Mesendoderm (in vitro differentiated cells): ENCODE data around the gene CECR2.
A peak's percentile ranks its signal among the peaks of the same experiment; 100 is the strongest.

Experiments used
- DNase-seq: peaks from one replicate; pipeline ENCODE4 v3.0.0; 2013
- H2AK5ac ChIP-seq: 2 replicates; pipeline ENCODE4 v1.6.1; 2013; ENCODE audit warnings: low read length, inconsistent platforms
- H2BK120ac ChIP-seq: 2 replicates; pipeline ENCODE4 v1.6.1; 2013; ENCODE audit warnings: low read depth, mild to moderate bottlenecking, low read length, moderate library complexity, mixed read lengths
- H2BK15ac ChIP-seq: replicated peaks from 2 replicates; pipeline ENCODE4 v1.6.1; 2013; ENCODE audit warnings: low read depth, mild to moderate bottlenecking, moderate library complexity
- H2BK5ac ChIP-seq: 2 replicates; pipeline ENCODE4 v1.6.1; 2013; ENCODE audit warnings: low read length, inconsistent platforms
- H3K18ac ChIP-seq: 2 replicates; pipeline ENCODE4 v1.6.1; 2013; ENCODE audit warnings: mild to moderate bottlenecking, low read length, mixed read lengths
- H3K23ac ChIP-seq: one replicate; pipeline ENCODE4 v1.6.1; 2013; ENCODE audit warnings: low read length
- H3K27ac ChIP-seq: 2 replicates; pipeline ENCODE4 v1.5.1; 2013; ENCODE audit warnings: low read depth, mild to moderate bottlenecking, inconsistent platforms, low read length, moderate library complexity
- H3K27me3 ChIP-seq: 2 replicates; pipeline ENCODE4 v1.6.1; 2013; ENCODE audit warnings: low read length, control low read depth, mild to moderate bottlenecking, inconsistent platforms; ENCODE audit not compliant: insufficient read depth, poor library complexity
- H3K36me3 ChIP-seq: 2 replicates; pipeline ENCODE4 v1.6.1; 2013; ENCODE audit warnings: low read length, inconsistent platforms; ENCODE audit not compliant: control insufficient read depth, insufficient read depth
- H3K4ac ChIP-seq: one replicate; pipeline ENCODE4 v1.6.1; 2013; ENCODE audit warnings: low read depth, mild to moderate bottlenecking, low read length, moderate library complexity
- H3K4me1 ChIP-seq: 2 replicates; pipeline ENCODE4 v1.6.1; 2013; ENCODE audit warnings: low read depth, low read length, inconsistent platforms; ENCODE audit not compliant: control insufficient read depth
- H3K4me2 ChIP-seq: 2 replicates; pipeline ENCODE4 v1.6.1; 2013; ENCODE audit warnings: low read length
- H3K4me3 ChIP-seq: 2 replicates; pipeline ENCODE4 v1.5.1; 2013; ENCODE audit warnings: mild to moderate bottlenecking, low read length
- H3K56ac ChIP-seq: one replicate; pipeline ENCODE4 v1.6.1; 2013; ENCODE audit warnings: low read length
- H3K79me1 ChIP-seq: 2 replicates; pipeline ENCODE4 v1.6.1; 2013; ENCODE audit warnings: low read length, inconsistent platforms
- H3K79me2 ChIP-seq: 2 replicates; pipeline ENCODE4 v1.6.1; 2013; ENCODE audit warnings: mild to moderate bottlenecking, low read length; ENCODE audit not compliant: control insufficient read depth, insufficient read depth
- H3K9ac ChIP-seq: 2 replicates; pipeline ENCODE4 v1.6.1; 2013; ENCODE audit warnings: low read length, inconsistent platforms
- H4K5ac ChIP-seq: one replicate; pipeline ENCODE4 v1.6.1; 2013; ENCODE audit warnings: low read length
- H4K8ac ChIP-seq: one replicate; pipeline ENCODE4 v1.6.1; 2013; ENCODE audit warnings: low read depth, mild to moderate bottlenecking, control low read depth, low read length, moderate library complexity
- WGBS: extraction: QIAGEN DNeasy Blood & Tissue Kit; methylation state at CpG from one replicate; pipeline ENCODE4 v1.1.7; 2013; ENCODE audit warnings: low lambda C conversion rate, missing lambda C conversion rate; ENCODE audit not compliant: insufficient coverage; ENCODE audit errors: extremely low coverage; 5-methylcytosine and 5-hydroxymethylcytosine counted together

Gene CECR2

DNA sequence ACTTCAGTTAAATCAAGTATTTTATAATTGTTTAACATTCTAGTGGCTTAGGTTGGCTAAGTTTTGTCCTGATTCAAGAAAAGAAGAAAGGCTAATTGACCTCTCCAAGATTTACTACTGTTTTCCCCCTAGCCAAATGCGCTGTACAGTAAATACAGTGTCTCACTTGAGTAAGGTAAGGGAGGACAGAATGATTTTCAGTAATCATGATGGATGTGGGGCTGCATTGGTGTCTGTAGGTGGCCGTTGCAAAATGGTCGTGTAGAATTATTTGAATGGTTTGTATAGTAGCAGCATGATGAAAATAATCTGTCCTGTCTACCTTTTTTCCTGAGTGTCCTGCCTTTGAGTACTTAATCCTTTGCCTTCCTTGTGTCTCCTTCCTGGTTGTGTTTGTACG is 4.6 kb downstream of the CECR2 start:
- H2AK5ac ChIP-seq, result no peak overlapping the region
- H3K27ac ChIP-seq, result no peak overlapping the region
- no peaks in the 10 kb centered on the region for H3K36me3 ChIP-seq
- H2BK5ac ChIP-seq, result no peak overlapping the region
- no peak overlapping the region for H3K23ac ChIP-seq
- H2BK120ac ChIP-seq, result no peak overlapping the region
- H3K4me2 ChIP-seq, result no peak overlapping the region
- peaks cover 12% of the 10 kb centered on the region for H3K79me1 ChIP-seq
- no peak overlapping the region for H3K4me3 ChIP-seq
- peak overlapping the region; percentile 43 for H3K56ac ChIP-seq
- no CpG with 5 or more reads among the region's 4 CpGs for WGBS
- peak overlapping the region; percentile 20 for H3K9ac ChIP-seq
- H3K79me2 ChIP-seq, result peaks cover 85% of the 10 kb centered on the region
- no peak overlapping the region for H2BK15ac ChIP-seq
- H3K27me3 ChIP-seq, result no peaks in the 10 kb centered on the region
- H4K8ac ChIP-seq, result no peak overlapping the region
- no peak for DNase-seq
- no peak overlapping the region for H4K5ac ChIP-seq
- peak overlapping the region; percentile 39 for H3K18ac ChIP-seq
- H3K4ac ChIP-seq, result no peak overlapping the region
- H3K4me1 ChIP-seq, result peaks cover 16% of the 10 kb centered on the region

DNA sequence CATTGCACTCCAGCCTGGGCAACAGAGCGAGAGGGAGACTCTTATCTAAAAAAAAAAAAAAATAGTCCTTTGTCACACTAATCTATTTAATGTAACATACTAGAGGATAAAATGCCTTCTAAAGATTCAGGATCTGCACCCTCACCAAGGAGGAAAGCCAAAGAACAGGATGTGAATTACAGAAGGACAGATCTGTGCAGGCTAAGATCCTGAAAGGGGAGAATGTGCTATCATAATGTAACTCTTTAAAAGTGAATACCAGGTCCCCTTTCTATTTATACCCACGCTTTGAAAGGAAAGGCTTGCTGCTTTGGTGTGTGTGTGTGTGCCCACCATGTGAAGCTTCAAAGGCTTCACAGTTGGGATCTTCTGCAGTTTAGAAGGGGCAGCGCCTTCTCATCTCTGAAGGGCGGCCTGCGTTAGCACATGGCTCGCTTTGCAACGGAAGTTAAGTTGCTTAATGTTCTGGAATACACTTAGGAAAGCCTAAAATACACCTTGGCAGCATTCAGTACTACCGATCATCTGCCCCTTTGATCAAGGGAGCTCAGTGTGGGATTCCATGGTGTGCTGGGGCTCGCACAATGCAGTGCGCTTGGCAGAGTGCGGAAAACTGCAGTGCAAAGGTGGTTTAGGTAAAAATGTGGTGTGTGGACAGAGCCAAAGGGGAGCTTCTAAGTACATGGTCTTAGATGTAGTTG is 6.8 kb downstream of the CECR2 start:
- peak overlapping the region; percentile 31 for H3K9ac ChIP-seq
- H3K4ac ChIP-seq, result no peak overlapping the region
- no peak overlapping the region for H3K27ac ChIP-seq
- peak overlapping the region; percentile 44 for H3K56ac ChIP-seq
- H4K8ac ChIP-seq, result no peak overlapping the region
- no peak overlapping the region for H3K4me3 ChIP-seq
- H3K79me1 ChIP-seq, result peaks cover 14% of the 10 kb centered on the region
- H3K36me3 ChIP-seq, result no peaks in the 10 kb centered on the region
- H3K4me2 ChIP-seq, result no peak overlapping the region
- H4K5ac ChIP-seq, result no peak overlapping the region
- no peak for DNase-seq
- no peak overlapping the region for H2AK5ac ChIP-seq
- H3K4me1 ChIP-seq, result peaks cover 32% of the 10 kb centered on the region
- no peak overlapping the region for H3K18ac ChIP-seq
- H2BK15ac ChIP-seq, result no peak overlapping the region
- no CpG with 5 or more reads among the region's 11 CpGs for WGBS
- peak overlapping the region; percentile 68 for H3K23ac ChIP-seq
- no peaks in the 10 kb centered on the region for H3K27me3 ChIP-seq
- H2BK120ac ChIP-seq, result no peak overlapping the region
- peaks cover 88% of the 10 kb centered on the region for H3K79me2 ChIP-seq
- H2BK5ac ChIP-seq, result no peak overlapping the region

DNA sequence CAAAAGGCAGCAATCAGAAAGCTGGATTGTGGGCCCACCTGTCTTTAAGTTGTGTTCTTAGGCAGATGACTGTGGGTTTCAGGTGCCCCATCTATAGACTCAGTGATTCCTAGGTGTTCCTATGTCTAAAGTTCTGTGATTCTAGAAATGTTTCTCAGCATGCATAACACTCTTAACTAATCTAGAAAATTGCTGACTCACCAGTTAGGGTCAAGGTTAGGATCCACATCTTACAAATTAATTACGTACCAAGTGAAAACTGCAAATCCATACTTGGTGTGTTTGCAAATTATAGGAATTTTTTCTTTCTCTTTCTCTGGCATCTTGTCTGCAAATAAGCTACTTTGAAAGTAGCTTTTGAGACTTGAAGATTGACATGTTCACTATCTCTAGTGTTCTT is 7.7 kb downstream of the CECR2 start:
- H3K4me1 ChIP-seq, result peaks cover 36% of the 10 kb centered on the region
- H2AK5ac ChIP-seq, result no peak overlapping the region
- no peak overlapping the region for H3K56ac ChIP-seq
- no peak overlapping the region for H4K5ac ChIP-seq
- H3K79me1 ChIP-seq, result peaks cover 16% of the 10 kb centered on the region
- no peak overlapping the region for H3K4ac ChIP-seq
- no peak overlapping the region for H4K8ac ChIP-seq
- H3K23ac ChIP-seq, result no peak overlapping the region
- H2BK15ac ChIP-seq, result no peak overlapping the region
- no peaks in the 10 kb centered on the region for H3K27me3 ChIP-seq
- no peaks in the 10 kb centered on the region for H3K36me3 ChIP-seq
- peaks cover 87% of the 10 kb centered on the region for H3K79me2 ChIP-seq
- no peak overlapping the region for H3K9ac ChIP-seq
- H3K27ac ChIP-seq, result no peak overlapping the region
- no peak overlapping the region for H2BK5ac ChIP-seq
- H2BK120ac ChIP-seq, result no peak overlapping the region
- H3K4me2 ChIP-seq, result no peak overlapping the region
- no CpG with 5 or more reads among the region's 1 CpG for WGBS
- no peak for DNase-seq
- H3K18ac ChIP-seq, result no peak overlapping the region
- H3K4me3 ChIP-seq, result no peak overlapping the region

DNA sequence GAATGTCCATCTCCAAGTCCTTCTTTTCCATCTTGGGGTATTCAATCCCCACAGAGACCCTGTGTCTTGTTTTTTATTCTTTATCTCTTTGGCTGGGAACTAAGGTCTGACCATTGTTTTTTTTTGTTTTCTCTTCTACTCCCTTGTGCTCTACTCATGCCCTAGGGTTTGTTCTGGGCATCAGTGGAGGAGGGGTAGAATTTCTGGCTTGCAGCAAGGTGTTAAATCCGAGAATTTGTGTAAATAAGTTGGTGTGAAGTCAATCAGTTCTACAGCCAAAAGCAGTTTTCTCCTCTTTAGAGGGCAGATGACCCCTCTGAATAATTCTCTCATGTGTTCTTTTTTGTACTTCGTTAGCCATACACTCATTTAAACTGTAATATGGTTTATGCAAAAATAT is 10.7 kb downstream of the CECR2 start:
- WGBS, result no CpG with 5 or more reads among the region's 2 CpGs
- H3K27ac ChIP-seq, result peak overlapping the region; percentile 13

DNA sequence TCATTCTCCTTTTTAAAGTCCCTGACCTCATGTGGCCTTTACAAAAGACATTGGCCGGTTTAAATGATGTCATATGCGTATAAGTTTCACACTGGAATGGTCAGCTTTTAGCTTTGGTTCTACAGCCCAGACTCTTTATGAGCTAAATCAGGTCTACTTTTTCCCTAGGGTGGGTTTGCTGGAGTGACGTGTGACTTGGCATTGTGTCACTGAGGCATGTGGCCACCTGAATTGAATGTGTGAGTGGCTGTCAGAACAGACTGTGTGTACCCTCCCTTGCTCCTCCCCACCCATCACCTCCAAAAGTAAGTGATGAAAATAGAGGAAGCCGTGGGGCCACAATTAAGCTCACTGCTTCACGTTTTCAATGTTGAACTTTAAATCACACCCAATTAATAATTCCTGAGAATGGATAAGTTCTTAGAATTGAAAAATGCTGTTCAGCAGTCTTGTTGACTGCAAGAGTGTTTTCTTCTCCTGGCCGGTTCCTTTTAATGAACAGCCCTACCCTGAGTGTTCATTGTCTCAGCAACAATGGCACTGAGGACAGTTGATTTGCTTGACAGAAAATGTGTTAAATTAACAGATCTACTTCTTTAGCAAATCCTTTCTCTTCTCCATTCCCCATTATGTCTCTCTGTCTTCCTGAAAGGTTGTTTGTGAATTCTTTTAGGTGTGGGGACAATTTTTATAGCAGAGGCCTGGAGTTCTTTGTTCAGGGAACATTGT is 11.3 kb downstream of the CECR2 start:
- WGBS, result no CpG with 5 or more reads among the region's 6 CpGs
- Histone ChIP-seq H3K79me2 (peaks cover 90% of the 10 kb centered on the region), H4K5ac (no peak overlapping the region), H3K56ac (peak overlapping the region; percentile 57), H2BK15ac (no peak overlapping the region), H3K18ac (no peak overlapping the region), H3K27ac (no peak overlapping the region), H2AK5ac (no peak overlapping the region), H3K79me1 (peaks cover 10% of the 10 kb centered on the region), H3K4me3 (no peak overlapping the region), H3K23ac (no peak overlapping the region), H3K9ac (no peak overlapping the region), H3K36me3 (no peaks in the 10 kb centered on the region), H3K4ac (no peak overlapping the region), H3K4me1 (peaks cover 28% of the 10 kb centered on the region), H3K4me2 (peak overlapping the region; percentile 2), H2BK120ac (no peak overlapping the region), H2BK5ac (no peak overlapping the region), H3K27me3 (no peaks in the 10 kb centered on the region), H4K8ac (no peak overlapping the region)
- no peak for DNase-seq

More for the DNA sequence above, 10.7 kb downstream of the CECR2 start:
- H3K36me3 ChIP-seq, result no peaks in the 10 kb centered on the region
- H3K4me1 ChIP-seq, result peaks cover 28% of the 10 kb centered on the region
- no peak overlapping the region for H4K5ac ChIP-seq
- peak; percentile 79 for DNase-seq
- H2BK120ac ChIP-seq, result no peak overlapping the region
- no peak overlapping the region for H2BK15ac ChIP-seq
- H3K9ac ChIP-seq, result no peak overlapping the region
- no peak overlapping the region for H3K23ac ChIP-seq
- H3K4me3 ChIP-seq, result no peak overlapping the region
- peak overlapping the region; percentile 19 for H3K4me2 ChIP-seq
- no peak overlapping the region for H3K18ac ChIP-seq
- H4K8ac ChIP-seq, result no peak overlapping the region
- H3K79me2 ChIP-seq, result peaks cover 89% of the 10 kb centered on the region
- H3K79me1 ChIP-seq, result peaks cover 10% of the 10 kb centered on the region
- H3K27me3 ChIP-seq, result no peaks in the 10 kb centered on the region
- H3K4ac ChIP-seq, result no peak overlapping the region
- no peak overlapping the region for H2BK5ac ChIP-seq
- H3K56ac ChIP-seq, result peak overlapping the region; percentile 10
- no peak overlapping the region for H2AK5ac ChIP-seq
